B cell (primary cell): ENCODE data around the gene DNAH11. TPM values are rescaled to one million over a fixed set of nuclear protein-coding genes. Genes with fewer than 3 reads are reported as not detected.

Experiments used
- ATAC-seq: fragments of 200-7000 bp; cut with Tn5 transposase; one replicate; pipeline ENCODE4 v1.10.0; 2021; ENCODE audit warnings: low read depth, mild to moderate bottlenecking, moderate number of reproducible peaks, moderate library complexity
- CTCF ChIA-PET: fragments of 350-600 bp; sonication (Branson Sonifier 250); formaldehyde crosslinking; loops from one replicate; lab custom pipeline; 2021; ENCODE audit warnings: antibody characterized with exemption, inconsistent platforms; lab: Charles Lee
- POLR2A ChIA-PET: fragments of 350-600 bp; sonication (Branson Sonifier 250); formaldehyde crosslinking; loops from one replicate; lab custom pipeline; 2021; ENCODE audit warnings: antibody characterized with exemption; lab: Charles Lee
- DNase-seq: peaks from one replicate; pipeline ENCODE4 v3.0.0; 2013
- H2AFZ ChIP-seq: 2 replicates; pipeline ENCODE4 v1.6.1; 2012; ENCODE audit warnings: mild to moderate bottlenecking, low read depth, low read length; ENCODE audit not compliant: insufficient read depth, poor library complexity, severe bottlenecking
- H3K27ac ChIP-seq, 2 donors: 1 replicate in 1 of 2; 2 replicates in 1 of 2; pipeline ENCODE4 v1.5.1; 2012 to 2013; ENCODE audit warnings: low read length in 2 of 2, mild to moderate bottlenecking in 2 of 2, moderate library complexity in 1 of 2
- H3K27me3 ChIP-seq, 4 experiments: fragments of 200-600 bp in 1 of 4; sonication (generic) in 1 of 4; replicated peaks in 1 of 4; 1 replicate in 2 of 4; 2 replicates in 2 of 4; pipeline versions ENCODE4 v1.6.1 to v1.7.0; 2013 to 2016; ENCODE audit warnings: low read length in 3 of 4, mild to moderate bottlenecking in 2 of 4, mixed read lengths in 1 of 4, moderate library complexity in 1 of 4; ENCODE audit not compliant: insufficient read depth in 4 of 4, control insufficient read depth in 3 of 4; ENCODE audit errors: control extremely low read depth in 1 of 4
- H3K36me3 ChIP-seq, 2 experiments: replicated peaks in 1 of 2; 1 replicate in 1 of 2; 2 replicates in 1 of 2; pipeline versions ENCODE4 v1.6.1 to v1.7.1; 2013; ENCODE audit warnings: low read length in 1 of 2; ENCODE audit not compliant: insufficient read depth in 2 of 2, control insufficient read depth in 1 of 2; ENCODE audit errors: control extremely low read depth in 1 of 2, extremely low read depth in 1 of 2
- H3K4me1 ChIP-seq, 2 donors: fragments of 200-600 bp in 1 of 2; sonication (generic) in 1 of 2; 1 replicate in 1 of 2; 2 replicates in 1 of 2; pipeline versions ENCODE4 v1.5.1 to v1.6.1; 2013 to 2017; ENCODE audit warnings: low read length in 2 of 2; ENCODE audit not compliant: control insufficient read depth in 2 of 2, insufficient read depth in 2 of 2
- H3K4me2 ChIP-seq: replicated peaks from 2 replicates; pipeline ENCODE3; 2012; ENCODE audit warnings: mild to moderate bottlenecking, low read depth, low read length; ENCODE audit not compliant: poor library complexity, severe bottlenecking
- H3K4me3 ChIP-seq, 5 experiments: fragments of 200-600 bp in 1 of 5; sonication (generic) in 1 of 5; 1 replicate in 3 of 5; 2 replicates in 2 of 5; pipeline versions ENCODE4 v1.5.1 to v1.7.0; 2011 to 2016; ENCODE audit warnings: low read length in 4 of 5, mild to moderate bottlenecking in 4 of 5, low read depth in 2 of 5, control low read depth in 1 of 5, moderate library complexity in 1 of 5; ENCODE audit not compliant: insufficient read depth in 1 of 5; ENCODE audit errors: control extremely low read depth in 1 of 5, extremely low read depth in 1 of 5
- H3K79me2 ChIP-seq: fragments of 200-600 bp; sonication (generic); one replicate; pipeline ENCODE4 v1.6.0; 2016; ENCODE audit warnings: low read length; ENCODE audit not compliant: control insufficient read depth, insufficient read depth
- H3K9ac ChIP-seq: fragments of 200-600 bp; sonication (generic); 2 replicates; pipeline ENCODE4 v1.6.1; 2017; ENCODE audit warnings: mild to moderate bottlenecking, low read length, moderate library complexity
- H3K9me3 ChIP-seq, 3 donors: one replicate each; pipeline versions ENCODE4 v1.6.1 to v1.7.1; 2013; ENCODE audit warnings: low read length in 2 of 3; ENCODE audit not compliant: control insufficient read depth in 2 of 3, insufficient read depth in 1 of 3; ENCODE audit errors: control extremely low read depth in 1 of 3
- H4K20me1 ChIP-seq: 2 replicates; pipeline ENCODE4 v1.6.0; 2012; ENCODE audit warnings: mild to moderate bottlenecking, low read length; ENCODE audit not compliant: insufficient read depth, control insufficient read depth, poor library complexity, severe bottlenecking
- H3K27ac Mint-ChIP-seq: one replicate; pipeline ENCODE4 v1.8.0; 2021; ENCODE audit warnings: mixed read lengths
- H3K27me3 Mint-ChIP-seq: one replicate; pipeline ENCODE4 v1.8.0; 2021; ENCODE audit warnings: mixed read lengths
- H3K4me1 Mint-ChIP-seq: one replicate; pipeline ENCODE4 v1.8.0; 2021; ENCODE audit warnings: mixed read lengths
- H3K4me3 Mint-ChIP-seq: one replicate; pipeline ENCODE4 v1.8.0; 2021; ENCODE audit warnings: mixed read lengths
- H3K9me3 Mint-ChIP-seq: one replicate; pipeline ENCODE4 v1.8.0; 2022; ENCODE audit warnings: mixed read lengths; ENCODE audit not compliant: insufficient read depth
- EZH2 ChIP-seq: IDR thresholded peaks from 2 replicates; pipeline ENCODE4 v1.6.1; 2012; ENCODE audit warnings: borderline replicate concordance, low read depth, mild to moderate bottlenecking, moderate library complexity, low read length; ENCODE audit not compliant: insufficient read depth, poor library complexity, severe bottlenecking
- WGBS: methylation state at CpG from one replicate; pipeline ENCODE4 v1.1.5; 2013; ENCODE audit warnings: missing lambda C conversion rate; ENCODE audit not compliant: insufficient coverage; 5-methylcytosine and 5-hydroxymethylcytosine counted together
- intact Hi-C: fragments of 100-400 bp; cut with micrococcal nuclease; formaldehyde crosslinking; loops from one replicate; pipeline ENCODE4 v1.10.0; 2022
- polyA plus RNA-seq: library from polyadenylated mRNA; depleted of rRNA; stranded (reverse); fragments of >200 nt; gene quantifications from 2 replicates; pipeline ENCODE4 v1.2.3, GENCODE V29; 2012
- total RNA-seq, 2 donors: library from RNA; stranded (reverse); fragments of 120-200 nt in 1 of 2; gene quantifications; 1 replicate in 1 of 2; 2 replicates in 1 of 2; pipeline versions ENCODE4 v1.2.3 to v1.2.4, GENCODE V29; 2013 to 2022
- TF ChIP-seq, protein P1 (sequence below): fragments of 200-600 bp; IDR thresholded peaks from one replicate; pipeline ENCODE4 v1.8.0; 2022; ENCODE audit warnings: antibody characterized with exemption, mild to moderate bottlenecking

Gene DNAH11
- total and polyA plus RNA-seq, 2 donors (not counting 1 experiment from before 2014, with no cell fraction given): not detected

GRCh38 chr7:21585070-21585724, 42.4 kb downstream of the DNAH11 start:
- Histone ChIP-seq H3K9ac (no peak overlapping the region), H2AFZ (no peak overlapping the region), H4K20me1 (no peaks in the 10 kb centered on the region), H3K27ac (no peak overlapping the region), H3K4me3 (no peak overlapping the region), H3K36me3 (no peaks in the 10 kb centered on the region), H3K9me3 (no peaks in the 10 kb centered on the region), H3K79me2 (no peaks in the 10 kb centered on the region), H3K4me2 (no peak overlapping the region), H3K4me1 (no peaks in the 10 kb centered on the region), H3K27me3 (no peaks in the 10 kb centered on the region)
- ATAC-seq (no peak), DNase-seq (no peak)
- peaks cover 4% of the 10 kb centered on the region for H3K27me3 Mint-ChIP-seq
- H3K9me3 Mint-ChIP-seq: no peaks in the 10 kb centered on the region
- H3K4me1 Mint-ChIP-seq: no peaks in the 10 kb centered on the region
- no peak overlapping the region for H3K4me3 Mint-ChIP-seq
- WGBS: 94% methylated on average over 2 of the region's 6 CpGs
- POLR2A ChIA-PET: no interaction called here
- H3K27ac Mint-ChIP-seq: no peak overlapping the region
- intact Hi-C loops: no loop called here
- CTCF ChIA-PET: no interaction called here
- TF ChIP-seq, protein P1, sequence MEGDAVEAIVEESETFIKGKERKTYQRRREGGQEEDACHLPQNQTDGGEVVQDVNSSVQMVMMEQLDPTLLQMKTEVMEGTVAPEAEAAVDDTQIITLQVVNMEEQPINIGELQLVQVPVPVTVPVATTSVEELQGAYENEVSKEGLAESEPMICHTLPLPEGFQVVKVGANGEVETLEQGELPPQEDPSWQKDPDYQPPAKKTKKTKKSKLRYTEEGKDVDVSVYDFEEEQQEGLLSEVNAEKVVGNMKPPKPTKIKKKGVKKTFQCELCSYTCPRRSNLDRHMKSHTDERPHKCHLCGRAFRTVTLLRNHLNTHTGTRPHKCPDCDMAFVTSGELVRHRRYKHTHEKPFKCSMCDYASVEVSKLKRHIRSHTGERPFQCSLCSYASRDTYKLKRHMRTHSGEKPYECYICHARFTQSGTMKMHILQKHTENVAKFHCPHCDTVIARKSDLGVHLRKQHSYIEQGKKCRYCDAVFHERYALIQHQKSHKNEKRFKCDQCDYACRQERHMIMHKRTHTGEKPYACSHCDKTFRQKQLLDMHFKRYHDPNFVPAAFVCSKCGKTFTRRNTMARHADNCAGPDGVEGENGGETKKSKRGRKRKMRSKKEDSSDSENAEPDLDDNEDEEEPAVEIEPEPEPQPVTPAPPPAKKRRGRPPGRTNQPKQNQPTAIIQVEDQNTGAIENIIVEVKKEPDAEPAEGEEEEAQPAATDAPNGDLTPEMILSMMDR: no peak
- TF ChIP-seq EZH2: no peak

DNA sequence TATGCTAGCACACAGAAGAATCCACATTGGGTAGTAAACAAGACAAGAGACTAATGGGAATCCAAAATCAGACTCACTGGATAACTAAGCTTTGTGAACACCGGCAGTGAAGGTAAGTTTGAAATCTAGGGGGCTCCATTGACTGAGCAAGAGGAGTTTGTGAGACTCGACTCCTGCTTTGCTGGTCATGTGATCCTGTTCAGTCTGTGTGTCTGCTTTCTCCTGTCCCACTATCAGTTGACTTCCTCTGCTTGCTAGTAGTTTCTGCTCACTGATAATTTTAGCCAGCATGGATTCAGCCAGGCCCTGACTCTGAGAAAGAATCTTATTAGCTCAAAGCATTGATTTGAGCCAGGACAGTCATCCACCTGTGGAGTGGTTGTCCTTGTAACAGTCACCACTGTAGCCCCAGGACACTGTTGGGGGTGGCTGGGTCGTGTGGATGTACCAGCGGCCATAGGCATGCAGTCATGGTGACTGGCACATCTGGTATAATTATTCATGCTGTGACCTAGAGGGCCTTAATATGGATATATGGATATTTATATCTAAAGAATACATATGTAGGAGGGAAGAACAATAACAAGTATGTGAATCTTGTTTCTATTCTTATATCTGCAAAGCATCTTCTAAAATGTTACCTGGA, 44.4 kb downstream of the DNAH11 start:
- no peaks in the 10 kb centered on the region for H3K79me2 ChIP-seq
- no peak overlapping the region for H3K4me3 Mint-ChIP-seq
- no peak for ATAC-seq
- H4K20me1 ChIP-seq: no peaks in the 10 kb centered on the region
- no peak overlapping the region for H3K27ac ChIP-seq
- peaks cover 4% of the 10 kb centered on the region for H3K27me3 Mint-ChIP-seq
- no peak for DNase-seq
- no peak overlapping the region for H3K4me3 ChIP-seq
- H3K4me1 Mint-ChIP-seq: no peaks in the 10 kb centered on the region
- no peaks in the 10 kb centered on the region for H3K4me1 ChIP-seq
- ChIA-PET POLR2A (no interaction called here), CTCF (interaction anchor here (0.6 kb wide), 1 partner anchor 807 kb away, joined by 3 read pairs; no protein-coding TSS in a partner anchor)
- H2AFZ ChIP-seq: no peak overlapping the region
- no peak overlapping the region for H3K27ac Mint-ChIP-seq
- no peaks in the 10 kb centered on the region for H3K36me3 ChIP-seq
- WGBS: 67% methylated on average over 1 of the region's 4 CpGs
- TF ChIP-seq, protein P1: no peak
- no peak for TF ChIP-seq EZH2
- no peaks in the 10 kb centered on the region for H3K9me3 ChIP-seq
- H3K4me2 ChIP-seq: no peak overlapping the region
- intact Hi-C loops: no loop called here
- H3K9me3 Mint-ChIP-seq: no peaks in the 10 kb centered on the region
- H3K27me3 ChIP-seq: no peaks in the 10 kb centered on the region
- H3K9ac ChIP-seq: no peak overlapping the region
